Fibroblast of skin of back (primary cell): ENCODE results near the gene CLPTM1L.
"Not testable (repeated sequence)": the region's sequence is repeated elsewhere in the genome, so short reads cannot be mapped to it uniquely, and the experiment has no call there.

Experiments
- DNase-seq: peaks from one replicate; pipeline ENCODE4 v3.0.0-alpha.2; 2013

CLPTM1L gene

GRCh38 chr5:1359713-1360112, 14.8 kb upstream of the CLPTM1L start:
- no peak for DNase-seq

GRCh38 chr5:1359031-1359645, 14.2 kb upstream of the CLPTM1L start:
- no peak for DNase-seq

- no peak for DNase-seq
These were observed 13.8 kb upstream of the CLPTM1L start for GRCh38 chr5:1358726-1359025.

- DNase-seq: no peak
These were observed 13.2 kb upstream of the CLPTM1L start for GRCh38 chr5:1357946-1358725.

- no peak for DNase-seq
These were observed 12.2 kb upstream of the CLPTM1L start for GRCh38 chr5:1356873-1357787.

GRCh38 chr5:1354576-1354975, 9.7 kb upstream of the CLPTM1L start:
- no peak for DNase-seq

- DNase-seq: no peak
These were observed 7.6 kb upstream of the CLPTM1L start for GRCh38 chr5:1352231-1353219.

GRCh38 chr5:1351156-1351555, 6.3 kb upstream of the CLPTM1L start:
- DNase-seq: no peak

- DNase-seq: no peak
These were observed 4.3 kb upstream of the CLPTM1L start for GRCh38 chr5:1349246-1349645.

- DNase-seq: no peak
These were observed 4.0 kb upstream of the CLPTM1L start for GRCh38 chr5:1348986-1349245.

GRCh38 chr5:1347571-1347970, 2.7 kb upstream of the CLPTM1L start:
- DNase-seq: no peak

GRCh38 chr5:1346627-1347440, 1.9 kb upstream of the CLPTM1L start:
- no peak for DNase-seq

GRCh38 chr5:1345876-1346626, 1.2 kb upstream of the CLPTM1L start:
- no peak for DNase-seq

- DNase-seq: peak; percentile 9
These were observed 683 bp downstream of the CLPTM1L start for GRCh38 chr5:1343931-1344901.

GRCh38 chr5:1343315-1343751, 1.6 kb downstream of the CLPTM1L start:
- no peak for DNase-seq

GRCh38 chr5:1342711-1343110, 2.2 kb downstream of the CLPTM1L start:
- DNase-seq: not testable (repeated sequence)

GRCh38 chr5:1342268-1342667, 2.6 kb downstream of the CLPTM1L start:
- DNase-seq: no peak

GRCh38 chr5:1341863-1342262, 3.0 kb downstream of the CLPTM1L start:
- DNase-seq: no peak

- not testable (repeated sequence) for DNase-seq
These were observed 5.1 kb downstream of the CLPTM1L start for GRCh38 chr5:1339818-1340210.
